ENCODE measurements around the gene TBC1D17.

GRCh38 chr19:49920624-49921363 lies 43.3 kb downstream of the TBC1D17 start:
- TF ChIP-seq, protein P1, sequence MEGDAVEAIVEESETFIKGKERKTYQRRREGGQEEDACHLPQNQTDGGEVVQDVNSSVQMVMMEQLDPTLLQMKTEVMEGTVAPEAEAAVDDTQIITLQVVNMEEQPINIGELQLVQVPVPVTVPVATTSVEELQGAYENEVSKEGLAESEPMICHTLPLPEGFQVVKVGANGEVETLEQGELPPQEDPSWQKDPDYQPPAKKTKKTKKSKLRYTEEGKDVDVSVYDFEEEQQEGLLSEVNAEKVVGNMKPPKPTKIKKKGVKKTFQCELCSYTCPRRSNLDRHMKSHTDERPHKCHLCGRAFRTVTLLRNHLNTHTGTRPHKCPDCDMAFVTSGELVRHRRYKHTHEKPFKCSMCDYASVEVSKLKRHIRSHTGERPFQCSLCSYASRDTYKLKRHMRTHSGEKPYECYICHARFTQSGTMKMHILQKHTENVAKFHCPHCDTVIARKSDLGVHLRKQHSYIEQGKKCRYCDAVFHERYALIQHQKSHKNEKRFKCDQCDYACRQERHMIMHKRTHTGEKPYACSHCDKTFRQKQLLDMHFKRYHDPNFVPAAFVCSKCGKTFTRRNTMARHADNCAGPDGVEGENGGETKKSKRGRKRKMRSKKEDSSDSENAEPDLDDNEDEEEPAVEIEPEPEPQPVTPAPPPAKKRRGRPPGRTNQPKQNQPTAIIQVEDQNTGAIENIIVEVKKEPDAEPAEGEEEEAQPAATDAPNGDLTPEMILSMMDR (conservative IDR thresholded peaks at IDR 0.05; ENCODE audit: low read length), result no peak
- no peak for TF ChIP-seq EZH2phosphoT487 (IDR thresholded peaks at IDR 0.05; ENCODE audit: borderline replicate concordance)

All from Loucy (cell line).